Measurements from ENCODE around the gene KRT76.

DNA sequence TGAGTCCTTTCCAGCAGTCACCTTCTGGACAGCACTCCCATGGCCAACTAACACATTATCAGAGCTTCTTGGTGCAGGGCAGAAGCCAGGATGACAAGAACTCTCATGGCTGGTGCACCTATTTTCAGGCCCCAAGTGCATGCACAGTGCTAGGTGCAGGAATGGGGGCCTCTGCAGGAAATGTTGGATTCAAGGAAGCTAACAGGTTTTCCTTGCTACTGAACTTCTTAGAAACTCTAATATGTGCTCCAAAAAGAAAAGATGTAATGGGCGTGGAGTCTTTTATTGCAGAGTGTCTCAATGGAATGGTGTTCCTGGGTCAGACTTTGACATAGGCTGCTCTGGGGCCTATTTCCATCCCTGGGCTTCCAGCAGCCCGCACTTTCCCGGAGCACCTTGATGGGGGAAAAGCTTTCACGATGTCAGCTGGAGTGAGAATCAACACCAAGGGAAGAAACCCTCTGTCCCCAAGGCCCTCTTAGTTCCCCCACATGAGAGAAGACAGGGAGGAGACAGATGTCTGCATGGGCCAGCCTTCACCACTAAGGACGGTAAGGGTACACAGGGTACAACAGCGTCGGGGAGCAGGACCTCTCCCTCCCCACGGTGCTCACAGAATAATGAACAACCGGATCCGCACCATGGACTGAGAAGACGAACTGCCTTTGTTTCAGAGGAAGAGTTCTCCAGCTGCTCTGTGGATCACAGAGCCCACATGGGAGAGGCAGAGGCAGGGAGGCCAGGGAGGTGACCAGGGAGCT, 11.9 kb upstream of the KRT76 start:
- TF ChIP-seq, protein P1, sequence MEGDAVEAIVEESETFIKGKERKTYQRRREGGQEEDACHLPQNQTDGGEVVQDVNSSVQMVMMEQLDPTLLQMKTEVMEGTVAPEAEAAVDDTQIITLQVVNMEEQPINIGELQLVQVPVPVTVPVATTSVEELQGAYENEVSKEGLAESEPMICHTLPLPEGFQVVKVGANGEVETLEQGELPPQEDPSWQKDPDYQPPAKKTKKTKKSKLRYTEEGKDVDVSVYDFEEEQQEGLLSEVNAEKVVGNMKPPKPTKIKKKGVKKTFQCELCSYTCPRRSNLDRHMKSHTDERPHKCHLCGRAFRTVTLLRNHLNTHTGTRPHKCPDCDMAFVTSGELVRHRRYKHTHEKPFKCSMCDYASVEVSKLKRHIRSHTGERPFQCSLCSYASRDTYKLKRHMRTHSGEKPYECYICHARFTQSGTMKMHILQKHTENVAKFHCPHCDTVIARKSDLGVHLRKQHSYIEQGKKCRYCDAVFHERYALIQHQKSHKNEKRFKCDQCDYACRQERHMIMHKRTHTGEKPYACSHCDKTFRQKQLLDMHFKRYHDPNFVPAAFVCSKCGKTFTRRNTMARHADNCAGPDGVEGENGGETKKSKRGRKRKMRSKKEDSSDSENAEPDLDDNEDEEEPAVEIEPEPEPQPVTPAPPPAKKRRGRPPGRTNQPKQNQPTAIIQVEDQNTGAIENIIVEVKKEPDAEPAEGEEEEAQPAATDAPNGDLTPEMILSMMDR (IDR thresholded peaks at IDR 0.05; ENCODE audit: low read depth, low read length): no peak
- TF ChIP-seq, protein P2, sequence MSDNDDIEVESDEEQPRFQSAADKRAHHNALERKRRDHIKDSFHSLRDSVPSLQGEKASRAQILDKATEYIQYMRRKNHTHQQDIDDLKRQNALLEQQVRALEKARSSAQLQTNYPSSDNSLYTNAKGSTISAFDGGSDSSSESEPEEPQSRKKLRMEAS (IDR thresholded peaks at IDR 0.05; ENCODE audit: low read depth, low read length): no peak

Data from NB4 (cell line).